IMR-90 (cell line): ENCODE measurements around the gene FKTN. TPM values are rescaled to one million over a fixed set of nuclear protein-coding genes. Genes with fewer than 3 reads are reported as not detected.

Experiments used
- ATAC-seq: fragments of 200-7000 bp; cut with Tn5 transposase; 2 replicates; pipeline ENCODE4 v1.9.1; 2020; ENCODE audit warnings: low read depth, mild to moderate bottlenecking, moderate library complexity
- BruUV-seq: library from RNA; stranded (reverse); fragments of 400-500 nt; replicated peaks from 2 replicates; lab custom pipeline; 2021; lab: Mats Ljungman, UMichigan
- CTCF ChIA-PET: fragments of 300-600 bp; formaldehyde crosslinking; extraction: SDS; loops from one replicate; lab custom pipeline; 2021; ENCODE audit warnings: antibody characterized with exemption; lab: Yijun Ruan, JAX
- POLR2A ChIA-PET: fragments of 300-600 bp; sonication (Branson Sonifier 250); formaldehyde crosslinking; loops from one replicate; lab custom pipeline; 2022; ENCODE audit warnings: antibody characterized with exemption; ENCODE audit not compliant: unreplicated experiment; lab: Charles Lee
- DNase-seq: peaks from one replicate; pipeline ENCODE4 v3.0.0; 2013
- H2AFZ ChIP-seq: replicated peaks from 2 replicates; pipeline ENCODE3; 2013; ENCODE audit warnings: low read length, mild to moderate bottlenecking; ENCODE audit not compliant: poor library complexity
- H2AK5ac ChIP-seq: 2 replicates; pipeline ENCODE4 v1.6.1; 2013; ENCODE audit warnings: low read depth, low read length, inconsistent platforms
- H2AK9ac ChIP-seq: replicated peaks from 2 replicates; pipeline ENCODE3; 2013; ENCODE audit warnings: mild to moderate bottlenecking, low read depth, low read length, moderate library complexity; ENCODE audit not compliant: poor library complexity
- H2BK120ac ChIP-seq: 2 replicates; pipeline ENCODE4 v1.6.1; 2013; ENCODE audit warnings: low read depth, low read length, inconsistent platforms
- H2BK15ac ChIP-seq: 3 replicates; pipeline ENCODE4 v1.6.1; 2013; ENCODE audit warnings: low read depth, low read length, inconsistent platforms
- H2BK20ac ChIP-seq: 2 replicates; pipeline ENCODE4 v1.6.1; 2013; ENCODE audit warnings: low read depth, mild to moderate bottlenecking, inconsistent platforms, low read length, moderate library complexity
- H2BK5ac ChIP-seq: 2 replicates; pipeline ENCODE4 v1.6.1; 2013; ENCODE audit warnings: mild to moderate bottlenecking, low read depth, low read length, inconsistent platforms; ENCODE audit not compliant: poor library complexity, severe bottlenecking
- H3K14ac ChIP-seq: replicated peaks from 2 replicates; pipeline ENCODE4 v1.6.1; 2013; ENCODE audit warnings: low read depth, low read length, inconsistent platforms
- H3K18ac ChIP-seq: 2 replicates; pipeline ENCODE4 v1.6.1; 2013; ENCODE audit warnings: low read depth, low read length, control low read depth
- H3K23ac ChIP-seq: 2 replicates; pipeline ENCODE4 v1.6.1; 2013; ENCODE audit warnings: low read depth, low read length, inconsistent platforms
- H3K27ac ChIP-seq: 2 replicates; pipeline ENCODE4 v1.5.1; 2013; ENCODE audit warnings: mild to moderate bottlenecking, control low read depth, low read length; ENCODE audit not compliant: insufficient read depth
- H3K27me3 ChIP-seq: 2 replicates; pipeline ENCODE4 v1.6.1; 2013; ENCODE audit warnings: low read length; ENCODE audit not compliant: control insufficient read depth, insufficient read depth
- H3K36me3 ChIP-seq: 2 replicates; pipeline ENCODE4 v1.6.1; 2013; ENCODE audit warnings: low read length, mixed read lengths; ENCODE audit not compliant: control insufficient read depth, insufficient read depth
- H3K4ac ChIP-seq: 2 replicates; pipeline ENCODE4 v1.6.1; 2013; ENCODE audit warnings: low read depth, low read length, inconsistent platforms
- H3K4me1 ChIP-seq: 2 replicates; pipeline ENCODE4 v1.6.1; 2013; ENCODE audit warnings: low read length, mixed read lengths; ENCODE audit not compliant: control insufficient read depth, insufficient read depth
- H3K4me2 ChIP-seq: 2 replicates; pipeline ENCODE4 v1.6.1; 2013; ENCODE audit warnings: low read depth, mild to moderate bottlenecking, control low read depth, low read length, moderate library complexity
- H3K4me3 ChIP-seq: 2 replicates; pipeline ENCODE4 v1.5.1; 2013; ENCODE audit warnings: low read depth, mild to moderate bottlenecking, control low read depth, low read length, moderate library complexity; ENCODE audit not compliant: insufficient read depth
- H3K56ac ChIP-seq: 2 replicates; pipeline ENCODE4 v1.6.1; 2013; ENCODE audit warnings: low read length, inconsistent platforms; ENCODE audit not compliant: insufficient read depth; ENCODE audit errors: extremely low read depth
- H3K79me1 ChIP-seq, 2 experiments: 2 replicates each; pipeline ENCODE4 v1.6.1; 2013; ENCODE audit warnings: low read length in 2 of 2, inconsistent platforms in 1 of 2, low read depth in 1 of 2
- H3K9ac ChIP-seq: 2 replicates; pipeline ENCODE4 v1.6.1; 2013; ENCODE audit warnings: low read depth, low read length, control low read depth
- H3K9me1 ChIP-seq: 2 replicates; pipeline ENCODE4 v1.6.1; 2013; ENCODE audit warnings: low read length, inconsistent platforms; ENCODE audit not compliant: insufficient read depth
- H3K9me3 ChIP-seq: 2 replicates; pipeline ENCODE4 v1.6.1; 2013; ENCODE audit warnings: low read length; ENCODE audit not compliant: control insufficient read depth, insufficient read depth
- H4K20me1 ChIP-seq: 2 replicates; pipeline ENCODE4 v1.6.1; 2013; ENCODE audit warnings: low read length, inconsistent platforms; ENCODE audit not compliant: insufficient read depth
- H4K5ac ChIP-seq: 2 replicates; pipeline ENCODE4 v1.6.1; 2013; ENCODE audit warnings: mild to moderate bottlenecking, low read depth, low read length, control low read depth
- H4K8ac ChIP-seq, 2 experiments: 2 replicates each; pipeline ENCODE4 v1.6.1; 2013; ENCODE audit warnings: low read depth in 2 of 2, low read length in 2 of 2, control low read depth in 1 of 2, inconsistent platforms in 1 of 2
- H4K91ac ChIP-seq: 2 replicates; pipeline ENCODE4 v1.6.1; 2013; ENCODE audit warnings: low read depth, low read length, inconsistent platforms; ENCODE audit not compliant: insufficient read depth
- BHLHE40 ChIP-seq: fragments of 150-350 bp; IDR thresholded peaks from 2 replicates; pipeline ENCODE4 v1.6.1; 2016; ENCODE audit warnings: mild to moderate bottlenecking, low read depth, low read length
- CEBPB ChIP-seq: IDR thresholded peaks from 2 replicates; pipeline ENCODE4 v1.6.1; 2012; ENCODE audit warnings: low read depth, low read length, improper control_type of control experiment
- CHD1 ChIP-seq: IDR thresholded peaks from 2 replicates; pipeline ENCODE4 v1.6.1; 2012; ENCODE audit warnings: low read depth, low read length, improper control_type of control experiment
- FOS ChIP-seq: fragments of 150-350 bp; IDR thresholded peaks from 2 replicates; pipeline ENCODE4 v1.6.1; 2016; ENCODE audit warnings: low read depth, low read length
- MAFK ChIP-seq: IDR thresholded peaks from 2 replicates; pipeline ENCODE4 v1.6.1; 2012; ENCODE audit warnings: low read depth, low read length, improper control_type of control experiment
- MAZ ChIP-seq: IDR thresholded peaks from 2 replicates; pipeline ENCODE4 v1.6.1; 2012; ENCODE audit warnings: low read depth, mild to moderate bottlenecking, low read length, improper control_type of control experiment, moderate library complexity, borderline replicate concordance
- MXI1 ChIP-seq: IDR thresholded peaks from 2 replicates; pipeline ENCODE4 v1.6.1; 2012; ENCODE audit warnings: low read depth, mild to moderate bottlenecking, low read length, moderate library complexity, borderline replicate concordance
- NFE2L2 ChIP-seq: fragments of 150-350 bp; IDR thresholded peaks from 2 replicates; pipeline ENCODE4 v1.6.1; 2016; ENCODE audit warnings: low read depth, mild to moderate bottlenecking, low read length
- POLR2A ChIP-seq: IDR thresholded peaks from 2 replicates; pipeline ENCODE4 v1.6.1; 2012; ENCODE audit warnings: mild to moderate bottlenecking, low read depth, low read length
- RAD21 ChIP-seq: IDR thresholded peaks from 2 replicates; pipeline ENCODE4 v1.6.1; 2012; ENCODE audit warnings: low read length, improper control_type of control experiment
- RCOR1 ChIP-seq: IDR thresholded peaks from 2 replicates; pipeline ENCODE4 v1.6.1; 2012; ENCODE audit warnings: mild to moderate bottlenecking, low read length, improper control_type of control experiment; ENCODE audit not compliant: insufficient replicate concordance
- RFX5 ChIP-seq: IDR thresholded peaks from 2 replicates; pipeline ENCODE4 v1.8.0; 2012; ENCODE audit warnings: low read depth, mild to moderate bottlenecking, low read length, moderate library complexity
- SMC3 ChIP-seq: fragments of 150-350 bp; IDR thresholded peaks from 2 replicates; pipeline ENCODE4 v1.6.1; 2016; ENCODE audit warnings: low read depth, mild to moderate bottlenecking, antibody characterized with exemption, low read length, moderate library complexity
- WGBS, 2 experiments: methylation state at CpG; one replicate each; pipeline versions ENCODE4 v1.1.5 to v1.1.7; 2013; ENCODE audit warnings: missing lambda C conversion rate in 2 of 2; ENCODE audit not compliant: insufficient read length in 1 of 2; ENCODE audit errors: extremely low coverage in 2 of 2; 5-methylcytosine and 5-hydroxymethylcytosine counted together
- dilution Hi-C: fragments of 300-500 bp; cut with HindIII; formaldehyde crosslinking; loops from one replicate; pipeline ENCODE4 v1.14.3; 2018; ENCODE audit warnings: low sequenced_read_pairs; ENCODE audit not compliant: unreplicated experiment
- in situ Hi-C: fragments of 300-500 bp; cut with MboI; formaldehyde crosslinking; loops from 3 replicates; pipeline ENCODE4 v1.14.3; 2019; ENCODE audit warnings: low sequenced_read_pairs, inconsistent platforms, mixed read lengths
- intact Hi-C: fragments of 100-400 bp; cut with micrococcal nuclease; formaldehyde crosslinking; loops from 2 replicates; pipeline ENCODE4 v1.10.0; 2022
- polyA plus RNA-seq, 3 experiments: library from polyadenylated mRNA; depleted of rRNA; stranded (reverse); fragments of >200 nt; gene quantifications; 2 replicates each; pipeline ENCODE4 v1.2.3, GENCODE V29; 2012; ENCODE audit warnings: low replicate concordance in 1 of 3
- total RNA-seq: library from RNA; depleted of rRNA; stranded (reverse); fragments of >200 nt; gene quantifications from 2 replicates; pipeline ENCODE4 v1.2.3, GENCODE V29; 2012
- TF ChIP-seq, protein P1 (sequence below): fragments of 150-350 bp; IDR thresholded peaks from 2 replicates; pipeline ENCODE4 v1.6.1; 2017; ENCODE audit warnings: mild to moderate bottlenecking, antibody characterized with exemption, low read length, low read depth
- TF ChIP-seq, protein P2 (sequence below): conservative IDR thresholded peaks from 2 replicates; pipeline ENCODE4 v1.5.1; 2012; ENCODE audit warnings: mild to moderate bottlenecking, low read depth, low read length, improper control_type of control experiment
- TF ChIP-seq, protein P3 (sequence below): fragments of 150-350 bp; IDR thresholded peaks from 2 replicates; pipeline ENCODE4 v1.6.1; 2016; ENCODE audit warnings: low read depth, mild to moderate bottlenecking, low read length, moderate library complexity, borderline replicate concordance

Gene FKTN
- total and polyA plus RNA-seq, 2 of the 4 experiments (the other 2 are of a cell fraction) = 8.6 to 20.3 TPM

DNA sequence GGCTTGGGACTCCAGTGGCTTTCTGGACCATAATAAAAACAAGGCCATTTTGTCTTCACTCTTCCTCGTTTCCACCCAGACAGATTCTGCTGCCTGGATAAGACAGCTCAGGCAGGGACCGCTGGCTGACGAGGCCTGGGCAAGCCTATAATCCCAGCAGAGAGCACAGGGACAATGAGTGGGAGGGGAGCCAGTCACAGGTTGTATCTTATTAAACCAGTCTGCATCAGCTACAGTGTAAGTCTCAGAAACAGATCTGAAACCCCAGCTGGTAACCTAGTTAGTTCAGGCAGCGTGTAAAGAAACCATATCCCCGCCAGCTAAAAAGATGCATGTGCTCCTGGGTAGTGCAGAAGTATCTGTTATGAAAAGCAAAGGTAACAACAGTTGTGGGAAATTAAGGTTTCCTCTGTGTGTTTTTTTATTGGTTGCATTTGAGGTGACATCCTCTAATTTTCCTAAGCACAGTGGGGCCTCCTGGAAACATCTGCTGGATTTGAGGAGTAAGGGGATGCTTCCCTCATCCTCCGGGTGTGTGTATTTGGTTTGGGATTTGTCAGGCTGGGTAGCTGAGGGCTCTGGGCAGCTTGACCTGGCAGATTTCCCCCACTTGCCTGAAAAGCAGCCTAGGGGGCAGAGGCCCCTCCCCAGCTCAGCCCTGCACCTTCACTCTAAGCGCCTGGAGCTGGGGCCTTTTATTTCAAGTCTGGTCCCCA, 89.1 kb downstream of the FKTN start:
- no peaks in the 10 kb centered on the region for H3K9me3 ChIP-seq
- no peaks in the 10 kb centered on the region for H3K4me1 ChIP-seq
- H3K9ac ChIP-seq = no peak overlapping the region
- no peak overlapping the region for H3K18ac ChIP-seq
- no peaks in the 10 kb centered on the region for H3K36me3 ChIP-seq
- H3K27me3 ChIP-seq = 0 out of 2 replicates have a peak, but pooled peaks cover 4% of the 10 kb centered on the region
- no peak overlapping the region for H3K27ac ChIP-seq
- H4K91ac ChIP-seq = no peak overlapping the region
- dilution Hi-C loops = no loop called here
- WGBS, 2 experiments = 90% methylated on average over 2 of the region's 7 CpGs; no CpG with 5 or more reads in 1 of the 2 experiments
- no TSS peak for BruUV-seq
- in situ Hi-C loops = no loop called here
- no peak overlapping the region for H2BK120ac ChIP-seq
- ATAC-seq = no peak
- H3K56ac ChIP-seq = no peak overlapping the region
- H2BK20ac ChIP-seq = no peak overlapping the region
- H4K20me1 ChIP-seq = no peaks in the 10 kb centered on the region
- H3K23ac ChIP-seq = no peak overlapping the region
- no peak for DNase-seq
- TF ChIP-seq FOS (no peak), CHD1 (no peak), RAD21 (no peak), CEBPB (no peak), RCOR1 (no peak), BHLHE40 (no peak), SMC3 (no peak), MAFK (no peak), POLR2A (no peak), MAZ (no peak), NFE2L2 (no peak), MXI1 (no peak), RFX5 (no peak)
- TF ChIP-seq, protein P1, sequence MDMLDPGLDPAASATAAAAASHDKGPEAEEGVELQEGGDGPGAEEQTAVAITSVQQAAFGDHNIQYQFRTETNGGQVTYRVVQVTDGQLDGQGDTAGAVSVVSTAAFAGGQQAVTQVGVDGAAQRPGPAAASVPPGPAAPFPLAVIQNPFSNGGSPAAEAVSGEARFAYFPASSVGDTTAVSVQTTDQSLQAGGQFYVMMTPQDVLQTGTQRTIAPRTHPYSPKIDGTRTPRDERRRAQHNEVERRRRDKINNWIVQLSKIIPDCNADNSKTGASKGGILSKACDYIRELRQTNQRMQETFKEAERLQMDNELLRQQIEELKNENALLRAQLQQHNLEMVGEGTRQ = no peak
- TF ChIP-seq, protein P2, sequence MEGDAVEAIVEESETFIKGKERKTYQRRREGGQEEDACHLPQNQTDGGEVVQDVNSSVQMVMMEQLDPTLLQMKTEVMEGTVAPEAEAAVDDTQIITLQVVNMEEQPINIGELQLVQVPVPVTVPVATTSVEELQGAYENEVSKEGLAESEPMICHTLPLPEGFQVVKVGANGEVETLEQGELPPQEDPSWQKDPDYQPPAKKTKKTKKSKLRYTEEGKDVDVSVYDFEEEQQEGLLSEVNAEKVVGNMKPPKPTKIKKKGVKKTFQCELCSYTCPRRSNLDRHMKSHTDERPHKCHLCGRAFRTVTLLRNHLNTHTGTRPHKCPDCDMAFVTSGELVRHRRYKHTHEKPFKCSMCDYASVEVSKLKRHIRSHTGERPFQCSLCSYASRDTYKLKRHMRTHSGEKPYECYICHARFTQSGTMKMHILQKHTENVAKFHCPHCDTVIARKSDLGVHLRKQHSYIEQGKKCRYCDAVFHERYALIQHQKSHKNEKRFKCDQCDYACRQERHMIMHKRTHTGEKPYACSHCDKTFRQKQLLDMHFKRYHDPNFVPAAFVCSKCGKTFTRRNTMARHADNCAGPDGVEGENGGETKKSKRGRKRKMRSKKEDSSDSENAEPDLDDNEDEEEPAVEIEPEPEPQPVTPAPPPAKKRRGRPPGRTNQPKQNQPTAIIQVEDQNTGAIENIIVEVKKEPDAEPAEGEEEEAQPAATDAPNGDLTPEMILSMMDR = no peak
- TF ChIP-seq, protein P3, sequence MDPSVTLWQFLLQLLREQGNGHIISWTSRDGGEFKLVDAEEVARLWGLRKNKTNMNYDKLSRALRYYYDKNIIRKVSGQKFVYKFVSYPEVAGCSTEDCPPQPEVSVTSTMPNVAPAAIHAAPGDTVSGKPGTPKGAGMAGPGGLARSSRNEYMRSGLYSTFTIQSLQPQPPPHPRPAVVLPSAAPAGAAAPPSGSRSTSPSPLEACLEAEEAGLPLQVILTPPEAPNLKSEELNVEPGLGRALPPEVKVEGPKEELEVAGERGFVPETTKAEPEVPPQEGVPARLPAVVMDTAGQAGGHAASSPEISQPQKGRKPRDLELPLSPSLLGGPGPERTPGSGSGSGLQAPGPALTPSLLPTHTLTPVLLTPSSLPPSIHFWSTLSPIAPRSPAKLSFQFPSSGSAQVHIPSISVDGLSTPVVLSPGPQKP = no peak
- H4K5ac ChIP-seq = no peak overlapping the region
- H2BK15ac ChIP-seq = no peak overlapping the region
- no peak overlapping the region for H4K8ac ChIP-seq
- H3K4me3 ChIP-seq = no peak overlapping the region
- ChIA-PET POLR2A (no interaction called here), CTCF (interaction anchor here (1.4 kb wide), 1 partner anchor 9 kb away, joined by 7 read pairs; no protein-coding TSS in a partner anchor)
- no peak overlapping the region for H2AK9ac ChIP-seq
- H2AK5ac ChIP-seq = no peak overlapping the region
- H3K14ac ChIP-seq = no peak overlapping the region
- H3K79me1 ChIP-seq = no peaks in the 10 kb centered on the region
- H3K4me2 ChIP-seq = no peak overlapping the region
- H3K9me1 ChIP-seq = no peaks in the 10 kb centered on the region
- intact Hi-C loops = no loop called here
- no peak overlapping the region for H2AFZ ChIP-seq
- no peak overlapping the region for H3K4ac ChIP-seq
- H2BK5ac ChIP-seq = no peak overlapping the region
